ENCODE measurements around the gene EIF4E1B.

EIF4E1B gene

GRCh38 chr5:176647030-176647842 lies 16.8 kb downstream of the EIF4E1B start, which contains the start of gene TSPAN17:
Gene TSPAN17, plus strand, starts transcription at chr5:176647484. Its CDS starts 132 bp downstream, at chr5:176647616.
- peak within 1 kb of the TSS; percentile 72 for H3K4me3 ChIP-seq (ENCODE audit: low read depth, low read length)
- TF ChIP-seq CTCF (IDR thresholded peaks at IDR 0.05; ENCODE audit: borderline replicate concordance, insufficient read depth, low read depth, low read length) = no peak

DNA sequence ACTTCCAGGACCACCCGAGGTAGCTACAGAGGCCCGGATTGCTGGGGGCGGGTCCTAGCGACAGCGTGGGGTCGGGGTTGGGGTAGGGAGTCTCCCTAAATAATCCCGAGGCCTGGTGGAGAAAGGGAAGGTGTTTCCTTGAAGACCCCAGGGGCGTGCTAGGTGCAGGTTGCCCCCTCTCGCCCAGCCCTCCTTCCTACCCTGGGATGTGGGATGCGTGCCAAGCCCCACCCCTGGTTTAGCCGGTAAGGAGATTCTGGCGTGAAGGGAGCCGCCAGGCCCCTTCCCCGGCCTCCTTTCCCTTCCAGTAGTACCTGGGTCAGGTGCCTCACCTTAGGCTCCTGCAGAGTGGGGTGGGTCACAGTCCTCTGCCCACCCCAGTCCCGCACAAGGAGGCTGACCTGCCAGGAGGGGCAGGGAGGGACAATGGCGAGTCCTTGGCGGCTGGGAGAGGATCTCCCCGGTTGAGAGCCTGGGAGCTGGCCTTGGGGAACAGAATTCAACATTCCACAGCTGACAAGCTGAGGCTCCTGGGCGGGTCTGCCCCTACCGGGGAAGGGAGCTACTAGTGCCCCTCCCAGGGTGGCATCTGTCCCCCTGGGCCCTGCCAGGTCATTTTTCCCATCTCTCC lies 17.5 kb downstream of the EIF4E1B start:
- H3K4me3 ChIP-seq (ENCODE audit: low read depth, low read length) = peak overlapping the region; percentile 72
- TF ChIP-seq CTCF (IDR thresholded peaks at IDR 0.05; ENCODE audit: borderline replicate concordance, insufficient read depth, low read depth, low read length) = no peak

DNA sequence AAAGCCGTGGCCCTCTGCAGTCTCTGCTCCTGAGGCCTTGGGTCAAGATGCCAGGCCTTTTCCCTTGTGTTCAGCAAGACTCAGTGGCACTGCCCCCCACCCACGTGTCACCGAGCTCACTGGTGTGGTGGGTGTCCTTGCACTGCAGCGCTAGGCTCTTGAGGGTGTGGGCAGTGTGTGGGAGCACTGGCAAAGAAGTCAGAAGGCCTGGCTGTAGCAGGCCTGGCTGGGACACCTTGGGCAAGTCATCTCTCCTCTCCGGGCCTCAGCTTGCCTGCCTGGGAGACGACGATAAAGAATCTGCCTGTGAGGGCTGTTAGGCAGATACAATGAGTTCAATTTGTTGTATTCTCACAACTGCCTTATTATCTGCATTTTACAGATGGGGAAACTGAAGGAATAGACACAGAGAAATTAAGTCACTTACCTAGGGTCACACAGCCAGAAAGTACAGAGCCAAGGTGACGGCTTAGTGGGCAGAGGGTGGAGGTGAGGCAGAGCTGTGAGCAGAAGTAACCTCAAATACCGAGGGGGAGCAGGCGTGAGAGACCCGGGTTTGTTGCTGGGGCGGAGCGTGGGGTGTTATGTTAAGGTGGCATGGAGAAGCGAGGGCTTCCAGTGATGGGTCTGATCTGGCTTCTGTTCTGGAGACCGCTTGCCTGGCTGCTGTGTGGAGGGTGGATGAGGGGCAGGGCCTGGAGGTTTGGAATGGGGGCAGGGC lies 18.2 kb downstream of the EIF4E1B start:
- no peak overlapping the region for H3K4me3 ChIP-seq (ENCODE audit: low read depth, low read length)
- no peak for TF ChIP-seq CTCF (IDR thresholded peaks at IDR 0.05; ENCODE audit: borderline replicate concordance, insufficient read depth, low read depth, low read length)

DNA sequence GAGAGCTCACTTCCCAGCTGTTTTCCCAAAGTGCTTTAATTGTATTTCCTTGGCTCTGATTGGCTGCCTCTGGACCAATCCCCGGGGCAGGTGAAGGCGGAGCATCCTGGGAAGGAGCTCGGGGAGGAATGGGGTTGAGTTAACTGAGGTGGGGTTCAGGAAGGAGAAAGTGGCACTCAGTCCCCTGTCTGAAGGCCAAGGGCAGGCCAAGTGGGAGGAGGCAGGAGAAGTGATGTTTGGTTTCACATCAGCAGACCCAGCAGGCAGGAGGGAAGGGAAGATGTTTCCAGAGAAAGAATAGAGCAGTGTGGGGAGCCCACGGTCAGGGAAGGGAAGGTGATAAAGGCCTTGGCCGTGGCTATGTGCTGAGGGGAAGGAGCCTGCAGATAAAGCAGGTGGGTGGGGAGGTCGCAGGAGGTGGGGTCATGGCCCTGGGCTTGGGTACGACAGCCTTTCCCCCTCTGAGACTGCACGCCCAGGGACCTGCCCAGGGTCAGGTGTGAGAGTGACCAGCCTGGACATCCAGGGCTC lies 19.9 kb downstream of the EIF4E1B start:
- TF ChIP-seq CTCF (IDR thresholded peaks at IDR 0.05; ENCODE audit: borderline replicate concordance, insufficient read depth, low read depth, low read length) = no peak

GRCh38 chr5:176651472-176651980 lies 21.1 kb downstream of the EIF4E1B start:
- TF ChIP-seq CTCF (IDR thresholded peaks at IDR 0.05; ENCODE audit: borderline replicate concordance, insufficient read depth, low read depth, low read length) = no peak
- H3K4me3 ChIP-seq (ENCODE audit: low read depth, low read length) = no peak overlapping the region

More for the DNA sequence above, 19.9 kb downstream of the EIF4E1B start:
- no peak overlapping the region for H3K4me3 ChIP-seq (ENCODE audit: low read depth, low read length)

- TF ChIP-seq CTCF (IDR thresholded peaks at IDR 0.05; ENCODE audit: borderline replicate concordance, insufficient read depth, low read depth, low read length) = no peak
- no peak overlapping the region for H3K4me3 ChIP-seq (ENCODE audit: low read depth, low read length)
Observed at GRCh38 chr5:176652136-176652535, 21.7 kb downstream of the EIF4E1B start.

Measured in GM12875 (cell line).